Sigmoid colon (tissue), 4 donors: Measurements from ENCODE around the gene HDAC4.

ENCODE experiments used
- CTCF ChIP-seq, 4 experiments: fragments of 450-650 bp in 3 of 4; fragments of 200-600 bp in 1 of 4; IDR thresholded peaks; one replicate each; pipeline ENCODE4 v1.5.1; 2016 to 2019; ENCODE audit warnings: antibody characterized with exemption in 4 of 4, mild to moderate bottlenecking in 3 of 4, moderate library complexity in 2 of 4
- EP300 ChIP-seq, 4 donors: sonication (generic); formaldehyde crosslinking; IDR thresholded peaks; one replicate each; pipeline ENCODE4 v1.6.1; 2017; ENCODE audit warnings: antibody characterized with exemption in 4 of 4
- POLR2A ChIP-seq, 2 donors: fragments of 450-650 bp; IDR thresholded peaks; one replicate each; pipeline ENCODE4 v1.6.1; 2016; ENCODE audit warnings: antibody characterized with exemption in 2 of 2, mild to moderate bottlenecking in 2 of 2, moderate library complexity in 2 of 2
- POLR2AphosphoS5 ChIP-seq, 4 donors: sonication (generic); formaldehyde crosslinking; IDR thresholded peaks; one replicate each; pipeline ENCODE4 v1.6.1; 2017; ENCODE audit warnings: antibody characterized with exemption in 4 of 4

GRCh38 chr2:239271471-239271870 is 129.3 kb downstream of the HDAC4 start:
- no peak for TF ChIP-seq POLR2A (IDR thresholded peaks at IDR 0.05)
- no peak for TF ChIP-seq CTCF (IDR thresholded peaks at IDR 0.05)
- TF ChIP-seq POLR2AphosphoS5 (IDR thresholded peaks at IDR 0.05): no peak
- TF ChIP-seq EP300 (IDR thresholded peaks at IDR 0.05): no peak
